Inflammatory macrophage (primary cell): ENCODE data around the gene FYCO1.
A peak's percentile ranks its signal among the peaks of the same experiment; 100 is the strongest.

Source experiments
- DNase-seq, 2 donors: peaks; one replicate each; pipeline ENCODE4 v3.0.0-alpha.2; 2020 to 2022

The FYCO1 gene

GRCh38 chr3:45884368-45885201 lies 111.0 kb downstream of the FYCO1 start:
- DNase-seq: peak in 1 of 2 donors; percentile 20

GRCh38 chr3:45881078-45882022 lies 114.3 kb downstream of the FYCO1 start:
- DNase-seq: no peak

GRCh38 chr3:45880725-45881077 lies 114.9 kb downstream of the FYCO1 start:
- DNase-seq: no peak

GRCh38 chr3:45878124-45878523 lies 117.5 kb downstream of the FYCO1 start:
- no peak for DNase-seq

- DNase-seq: no peak
Observed at GRCh38 chr3:45874677-45875346, 120.8 kb downstream of the FYCO1 start.

- no peak for DNase-seq
Observed at GRCh38 chr3:45873638-45874037, 122.0 kb downstream of the FYCO1 start.

- no peak for DNase-seq
Observed at GRCh38 chr3:45873036-45873435, 122.6 kb downstream of the FYCO1 start.

GRCh38 chr3:45872569-45872968 lies 123.1 kb downstream of the FYCO1 start:
- no peak for DNase-seq

GRCh38 chr3:45871780-45872179 lies 123.8 kb downstream of the FYCO1 start:
- no peak for DNase-seq

- DNase-seq: no peak
Observed at GRCh38 chr3:45870099-45870498, 125.5 kb downstream of the FYCO1 start.

GRCh38 chr3:45869638-45870037 lies 126.0 kb downstream of the FYCO1 start:
- DNase-seq: no peak

- no peak for DNase-seq
Observed at GRCh38 chr3:45868650-45869049, 127.0 kb downstream of the FYCO1 start.

- no peak for DNase-seq
Observed at GRCh38 chr3:45868213-45868612, 127.4 kb downstream of the FYCO1 start.
